HG03439 (cell line): ENCODE results near the gene RANBP2.
A peak's percentile ranks its signal among the peaks of the same experiment; 100 is the strongest.
"Not testable (repeated sequence)": the region's sequence is repeated elsewhere in the genome, so short reads cannot be mapped to it uniquely, and the experiment has no call there.

Source experiments
- ATAC-seq: cut with Tn5 transposase; IDR thresholded peaks from one replicate; pipeline ENCODE4 v1.9.1; 2021; ENCODE audit warnings: mild to moderate bottlenecking, moderate library complexity; ENCODE audit not compliant: unreplicated experiment

Gene RANBP2

DNA sequence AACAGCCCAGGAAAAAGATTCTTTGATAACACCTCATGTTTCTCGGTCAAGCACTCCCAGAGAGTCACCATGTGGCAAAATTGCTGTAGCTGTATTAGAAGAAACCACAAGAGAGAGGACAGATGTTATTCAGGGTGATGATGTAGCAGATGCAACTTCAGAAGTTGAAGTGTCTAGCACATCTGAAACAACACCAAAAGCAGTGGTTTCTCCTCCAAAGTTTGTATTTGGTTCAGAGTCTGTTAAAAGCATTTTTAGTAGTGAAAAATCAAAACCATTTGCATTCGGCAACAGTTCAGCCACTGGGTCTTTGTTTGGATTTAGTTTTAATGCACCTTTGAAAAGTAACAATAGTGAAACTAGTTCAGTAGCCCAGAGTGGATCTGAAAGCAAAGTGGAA lies 48.6 kb downstream of the RANBP2 start:
- ATAC-seq, result not testable (repeated sequence)

- ATAC-seq, result peak; percentile 88
Observed at GRCh38 chr2:108776475-108776874, 57.2 kb downstream of the RANBP2 start.

GRCh38 chr2:108778857-108779256 lies 59.6 kb downstream of the RANBP2 start:
- ATAC-seq, result no peak

- ATAC-seq, result no peak
Observed at GRCh38 chr2:108786008-108786353, 66.7 kb downstream of the RANBP2 start.

DNA sequence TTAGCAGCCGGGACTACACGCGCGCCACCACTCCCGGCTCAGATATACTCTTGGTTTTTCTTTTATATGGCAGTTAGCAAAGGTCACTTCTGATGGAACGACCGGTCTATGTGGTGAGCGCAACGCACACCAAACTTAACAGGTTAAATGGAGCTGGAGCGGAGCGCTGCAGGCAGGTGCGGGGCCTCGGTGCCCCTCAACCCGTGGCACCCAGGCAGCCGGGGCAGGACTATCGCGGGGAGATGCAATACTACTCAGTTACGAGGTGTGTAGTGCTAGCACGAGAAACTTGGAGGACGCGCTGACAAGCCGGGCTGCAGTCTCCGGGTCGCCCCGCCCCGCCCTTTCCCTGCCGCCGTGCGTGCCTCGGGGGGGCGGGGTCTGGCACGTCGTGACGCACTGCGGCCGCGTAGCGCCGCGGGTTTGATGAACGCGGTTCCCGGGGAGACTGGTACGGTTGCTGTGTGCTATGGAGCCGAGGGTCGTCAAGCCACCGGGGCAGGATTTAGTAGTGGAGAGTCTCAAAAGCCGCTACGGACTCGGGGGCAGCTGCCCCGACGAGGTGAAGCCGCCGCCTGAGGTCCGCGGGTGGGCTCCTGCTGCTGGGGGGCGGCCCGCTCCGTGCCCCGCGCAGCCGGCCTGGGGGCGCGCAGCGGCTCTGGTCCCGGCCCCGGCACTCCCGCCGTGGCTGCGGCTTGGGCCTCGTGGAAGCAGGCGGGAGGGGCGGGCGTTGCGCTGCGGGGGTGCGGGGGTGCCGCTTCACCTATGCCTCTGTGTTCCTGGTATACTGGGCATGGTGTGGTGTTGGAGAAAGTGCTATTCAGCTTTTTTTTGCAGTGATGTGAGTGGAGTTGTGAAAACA lies 67.3 kb downstream of the RANBP2 start, which contains the start of gene CCDC138:
TSS of gene CCDC138 (plus strand) at position 418 of the 862 bp plus-strand sequence. CDS start at position 470, 52 bp downstream.
- ATAC-seq, result peak; percentile 98

DNA sequence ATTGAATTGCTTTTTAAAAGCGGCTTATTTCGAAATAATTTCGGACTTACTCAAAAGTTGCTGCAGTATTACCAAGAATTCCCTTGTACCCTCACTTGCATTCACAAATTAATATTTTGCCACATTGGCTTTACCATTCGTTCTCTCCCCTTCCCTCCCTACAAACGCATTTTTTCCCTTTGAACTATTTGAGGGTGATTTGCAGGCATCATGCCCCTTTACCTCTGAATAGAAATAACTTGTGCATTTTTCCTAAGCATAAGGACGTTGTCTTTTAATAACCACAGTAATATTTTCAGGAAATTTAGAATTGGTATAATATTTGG lies 67.9 kb downstream of the RANBP2 start:
- no peak for ATAC-seq

DNA sequence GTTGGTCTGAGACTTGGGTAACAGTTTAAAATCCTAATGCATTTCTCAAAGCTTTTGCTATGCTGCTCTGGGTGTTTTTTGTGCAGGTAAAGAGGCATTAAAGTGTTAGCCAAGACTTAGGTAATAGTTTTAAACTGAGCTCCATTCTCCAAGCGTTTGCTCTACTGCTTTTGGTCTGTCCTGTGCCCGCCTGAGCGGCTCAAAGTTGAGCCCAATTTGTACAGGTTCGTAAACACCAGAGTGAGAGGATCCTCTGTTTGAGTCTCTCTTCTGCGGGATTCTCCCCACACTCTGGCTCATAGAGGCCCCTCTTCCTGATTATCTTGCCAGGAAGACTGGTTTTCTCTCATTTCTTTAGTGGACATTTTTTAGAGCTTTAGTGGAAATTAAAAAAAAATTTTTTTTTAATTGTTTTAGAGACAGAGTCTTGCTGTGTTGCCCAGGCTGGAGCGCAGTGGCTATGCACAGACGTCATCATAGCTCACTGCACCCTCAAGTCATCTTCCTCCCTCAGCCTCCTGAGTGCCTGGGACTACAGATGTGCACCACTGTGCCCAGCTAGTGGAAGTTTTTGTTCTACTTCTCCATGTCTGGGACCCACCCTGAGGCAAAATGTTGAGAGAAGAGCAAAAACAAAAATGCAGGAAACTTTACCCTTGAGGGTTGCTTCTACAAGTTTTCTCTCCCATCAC lies 83.9 kb downstream of the RANBP2 start:
- ATAC-seq, result no peak

GRCh38 chr2:108805032-108805431 lies 85.8 kb downstream of the RANBP2 start:
- ATAC-seq, result no peak

DNA sequence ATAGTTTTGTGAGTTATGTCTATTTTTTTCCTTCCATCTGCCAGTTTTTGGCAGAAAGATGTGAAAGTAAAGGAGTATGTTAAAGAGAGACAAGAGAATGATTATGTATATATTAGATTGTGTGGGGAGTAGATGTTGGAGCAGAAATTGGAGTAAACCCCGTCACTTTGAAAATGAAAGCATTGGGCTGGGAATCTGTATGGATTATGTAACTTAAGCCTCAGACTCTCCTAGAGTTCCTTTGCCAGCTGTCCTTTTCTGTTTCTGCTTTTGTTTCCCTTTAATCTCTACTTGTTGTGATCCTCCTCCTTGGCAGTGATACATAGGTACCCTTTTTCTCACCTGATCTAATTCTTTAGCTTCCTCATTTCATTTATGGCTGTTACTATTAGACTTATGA lies 86.5 kb downstream of the RANBP2 start:
- ATAC-seq, result no peak

DNA sequence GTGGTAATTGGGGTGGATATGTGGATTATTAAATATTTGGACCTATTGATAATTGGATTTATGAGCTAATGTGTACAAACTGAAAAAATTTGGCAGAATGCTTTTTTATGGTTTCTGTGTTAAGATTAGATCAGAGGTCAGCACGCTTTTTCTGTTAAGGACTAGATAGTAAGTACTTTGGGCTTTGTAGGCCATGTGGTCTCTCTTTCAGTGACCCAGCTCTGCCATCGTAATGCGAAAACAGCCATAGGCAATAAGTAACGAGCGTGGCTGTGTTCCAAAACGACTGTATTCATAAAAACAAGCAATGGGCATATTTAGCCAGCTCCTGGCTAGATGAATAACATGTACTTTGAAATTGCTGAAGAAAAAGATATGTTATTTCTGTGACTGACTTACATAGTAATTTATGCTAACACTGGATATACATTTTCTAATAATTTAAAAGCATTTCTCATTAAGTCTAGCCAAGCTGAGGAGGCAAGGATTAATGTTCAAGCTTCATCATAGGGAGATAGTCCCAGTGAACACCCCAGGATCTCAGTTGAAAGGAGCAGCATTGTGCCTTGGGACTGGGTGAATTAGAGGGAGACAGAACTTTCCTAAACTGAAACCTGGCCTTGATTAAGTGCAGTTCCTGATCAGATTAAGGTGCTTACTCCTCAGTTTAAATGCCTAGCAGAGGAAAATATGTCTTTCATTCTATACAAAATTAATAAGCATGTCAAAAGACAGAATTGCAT lies 87.3 kb downstream of the RANBP2 start:
- no peak for ATAC-seq

DNA sequence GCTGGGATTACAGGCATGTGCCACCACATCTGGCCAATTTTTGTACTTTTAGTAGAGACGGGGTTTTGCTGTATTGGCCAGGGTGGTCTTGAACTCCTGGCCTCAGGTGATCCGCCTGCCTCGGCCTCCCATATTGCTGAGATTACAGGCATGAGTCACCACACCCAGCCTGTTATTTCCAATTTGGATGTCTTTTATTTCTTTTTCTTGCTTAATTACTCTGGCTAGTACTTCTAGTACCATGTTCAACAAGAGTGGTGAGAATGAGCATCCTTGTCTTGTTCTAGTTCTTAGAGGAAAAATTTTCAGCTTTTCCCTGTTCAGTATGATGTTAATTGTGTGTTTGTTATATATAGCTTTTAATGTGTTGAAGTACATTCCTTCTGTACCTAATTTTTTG lies 90.7 kb downstream of the RANBP2 start:
- ATAC-seq, result no peak

GRCh38 chr2:108810993-108811957 lies 92.0 kb downstream of the RANBP2 start:
- ATAC-seq, result no peak

DNA sequence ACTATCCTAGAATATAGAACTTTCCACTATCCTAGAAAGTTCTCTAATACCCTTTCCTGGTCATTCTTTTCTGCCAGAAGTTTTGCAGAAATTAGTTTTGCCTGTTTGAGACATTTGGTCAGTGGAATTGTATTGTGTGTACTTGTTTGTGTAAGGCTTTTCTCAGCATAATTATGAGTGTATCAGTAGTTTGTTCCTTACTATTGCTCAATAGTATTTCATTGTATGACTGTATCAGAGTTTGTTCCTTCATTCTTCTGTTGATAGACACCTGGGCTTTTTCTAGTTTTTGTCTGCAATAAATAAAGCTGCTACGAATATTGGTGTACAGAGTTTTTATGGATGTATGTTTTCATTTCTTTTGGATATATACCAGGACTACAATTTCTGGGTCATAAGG lies 94.5 kb downstream of the RANBP2 start:
- no peak for ATAC-seq

DNA sequence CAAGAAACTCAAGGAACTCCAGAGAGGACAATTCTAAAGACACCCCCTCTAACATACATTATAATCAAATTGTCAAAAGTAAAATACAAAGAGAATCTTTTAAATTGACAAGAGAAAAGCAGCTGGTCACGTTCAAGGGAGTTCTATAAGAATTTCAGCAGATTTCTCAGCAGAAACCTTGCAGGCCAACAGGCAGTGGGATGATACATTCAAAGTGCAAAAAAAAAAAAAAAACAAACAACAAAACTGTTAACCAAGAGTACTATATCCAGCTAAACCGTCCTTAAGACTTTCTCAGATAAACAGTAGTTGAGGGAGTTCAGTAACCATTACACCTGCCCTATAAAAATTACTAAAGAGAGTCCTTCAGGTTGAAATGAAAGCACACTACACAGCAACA lies 101.2 kb downstream of the RANBP2 start:
- ATAC-seq, result no peak

DNA sequence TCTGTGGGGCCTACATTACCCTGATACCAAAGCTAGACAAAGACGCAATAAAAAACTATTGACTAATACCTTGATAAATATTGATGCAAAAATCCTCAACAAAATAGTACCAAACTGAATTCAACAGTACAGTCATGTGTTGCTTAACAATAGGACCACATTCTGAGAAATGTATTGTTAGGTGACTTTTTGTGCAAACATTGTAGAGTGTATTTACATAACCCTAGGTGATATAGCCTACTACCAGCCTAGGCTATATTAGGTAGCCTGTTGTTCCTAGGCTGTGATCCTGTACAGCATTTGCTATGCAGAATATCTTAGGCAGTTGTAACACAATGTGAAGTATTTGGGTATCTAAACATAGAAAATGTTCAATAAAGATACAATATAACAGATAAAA lies 104.0 kb downstream of the RANBP2 start:
- no peak for ATAC-seq

DNA sequence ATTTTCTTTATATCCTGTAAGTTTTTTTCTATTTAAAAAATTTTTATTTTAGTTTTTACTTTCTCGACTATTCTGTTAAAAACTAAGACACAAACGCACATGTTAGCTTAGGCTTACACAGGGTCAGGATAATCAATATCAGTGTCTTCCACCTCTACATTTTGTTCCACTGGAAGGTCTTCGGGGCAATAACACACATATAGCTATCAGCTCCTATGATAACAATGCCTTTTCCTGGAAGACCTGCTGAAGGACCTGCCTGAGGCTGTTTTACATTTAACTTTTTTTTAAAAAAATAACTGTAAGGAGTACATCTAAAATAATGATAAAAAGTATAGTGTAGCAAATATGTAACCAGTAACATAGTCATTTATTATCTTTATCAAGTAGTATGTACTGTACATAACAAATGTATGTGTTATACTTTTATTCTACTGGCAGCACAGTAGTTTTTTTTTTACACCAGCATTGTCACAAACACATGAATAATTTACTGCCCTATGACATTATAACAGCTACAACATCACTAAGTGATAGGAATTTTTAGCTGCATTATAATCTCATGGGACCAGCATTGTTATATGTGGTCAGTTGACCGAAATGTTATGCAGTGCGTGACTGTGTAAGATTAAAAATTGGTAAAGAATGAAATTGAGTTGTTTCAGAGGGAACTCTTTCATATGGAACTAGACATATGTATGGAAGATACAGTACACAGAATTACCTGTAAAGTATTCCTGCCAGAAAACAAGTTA lies 105.2 kb downstream of the RANBP2 start:
- no peak for ATAC-seq

- ATAC-seq, result no peak
Observed at GRCh38 chr2:108825254-108825653, 106.0 kb downstream of the RANBP2 start.

DNA sequence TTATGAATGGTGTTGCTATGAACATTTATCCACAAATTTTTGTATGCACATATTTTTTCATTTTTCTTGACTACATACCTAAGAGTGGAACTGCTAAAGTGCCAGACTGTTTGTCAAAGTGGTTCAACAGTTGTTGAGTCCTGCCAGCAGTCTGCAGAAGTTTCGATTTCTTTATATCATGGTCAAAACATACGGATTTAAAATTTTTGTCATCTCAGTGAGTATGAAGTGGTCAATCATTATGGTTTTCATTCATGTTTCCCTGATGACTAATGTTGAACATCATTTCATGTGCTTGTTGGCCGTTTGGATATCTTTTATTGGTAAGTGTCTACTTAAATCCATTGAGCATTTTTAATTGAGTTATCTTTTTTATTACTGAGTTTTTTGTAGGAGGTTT lies 106.5 kb downstream of the RANBP2 start:
- ATAC-seq, result no peak

GRCh38 chr2:108829578-108830310 lies 110.5 kb downstream of the RANBP2 start:
- ATAC-seq, result no peak
